Measurements from ENCODE around the gene LNP1.

DNA sequence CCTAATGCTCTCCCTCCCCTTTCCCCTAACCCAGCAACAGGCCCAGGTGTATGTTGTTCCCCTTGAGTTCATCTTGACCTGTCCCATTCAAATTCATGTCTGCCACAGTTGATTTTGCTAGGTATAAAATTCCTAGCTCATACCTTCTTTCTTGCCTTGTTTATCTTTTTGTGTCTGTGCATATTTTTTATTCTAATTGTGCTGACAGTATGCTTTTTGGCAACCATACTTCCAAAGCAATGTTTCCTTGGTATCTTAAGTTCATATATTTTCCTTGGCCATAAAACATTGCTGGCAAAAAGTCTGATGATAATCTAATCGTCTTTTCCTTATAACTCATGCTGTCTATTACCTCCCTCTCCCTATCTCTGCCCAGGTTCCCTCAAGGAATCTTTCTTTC lies 15.5 kb downstream of the LNP1 start:
- TF ChIP-seq, protein P1, sequence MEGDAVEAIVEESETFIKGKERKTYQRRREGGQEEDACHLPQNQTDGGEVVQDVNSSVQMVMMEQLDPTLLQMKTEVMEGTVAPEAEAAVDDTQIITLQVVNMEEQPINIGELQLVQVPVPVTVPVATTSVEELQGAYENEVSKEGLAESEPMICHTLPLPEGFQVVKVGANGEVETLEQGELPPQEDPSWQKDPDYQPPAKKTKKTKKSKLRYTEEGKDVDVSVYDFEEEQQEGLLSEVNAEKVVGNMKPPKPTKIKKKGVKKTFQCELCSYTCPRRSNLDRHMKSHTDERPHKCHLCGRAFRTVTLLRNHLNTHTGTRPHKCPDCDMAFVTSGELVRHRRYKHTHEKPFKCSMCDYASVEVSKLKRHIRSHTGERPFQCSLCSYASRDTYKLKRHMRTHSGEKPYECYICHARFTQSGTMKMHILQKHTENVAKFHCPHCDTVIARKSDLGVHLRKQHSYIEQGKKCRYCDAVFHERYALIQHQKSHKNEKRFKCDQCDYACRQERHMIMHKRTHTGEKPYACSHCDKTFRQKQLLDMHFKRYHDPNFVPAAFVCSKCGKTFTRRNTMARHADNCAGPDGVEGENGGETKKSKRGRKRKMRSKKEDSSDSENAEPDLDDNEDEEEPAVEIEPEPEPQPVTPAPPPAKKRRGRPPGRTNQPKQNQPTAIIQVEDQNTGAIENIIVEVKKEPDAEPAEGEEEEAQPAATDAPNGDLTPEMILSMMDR (IDR thresholded peaks at IDR 0.05): no peak
- no peak for TF ChIP-seq POLR2A (IDR thresholded peaks at IDR 0.05)

Data from right lobe of liver (tissue), 4 donors.